Mucosa of rectum (tissue), 2 donors: ENCODE measurements around the gene PCIF1.

ENCODE experiments used
- H3K27ac ChIP-seq, 2 donors: one replicate each; pipeline ENCODE4 v1.7.0; 2013; ENCODE audit warnings: inconsistent platforms in 2 of 2, low read depth in 2 of 2, low read length in 2 of 2
- H3K27me3 ChIP-seq, 2 donors: one replicate each; pipeline ENCODE4 v1.7.0; 2013; ENCODE audit warnings: low read length in 2 of 2; ENCODE audit not compliant: control insufficient read depth in 2 of 2, insufficient read depth in 2 of 2
- H3K36me3 ChIP-seq, 2 donors: one replicate each; pipeline ENCODE4 v1.7.0; 2013; ENCODE audit warnings: low read length in 2 of 2; ENCODE audit not compliant: control insufficient read depth in 2 of 2, insufficient read depth in 2 of 2
- H3K4me1 ChIP-seq, 2 donors: one replicate each; pipeline ENCODE4 v1.7.0; 2013; ENCODE audit warnings: low read length in 2 of 2, mild to moderate bottlenecking in 1 of 2; ENCODE audit not compliant: control insufficient read depth in 2 of 2, insufficient read depth in 2 of 2
- H3K4me3 ChIP-seq, 2 donors: one replicate each; pipeline ENCODE4 v1.7.0; 2013; ENCODE audit warnings: low read length in 2 of 2
- H3K9ac ChIP-seq, 2 donors: one replicate each; pipeline ENCODE4 v1.7.0; 2013; ENCODE audit warnings: low read length in 2 of 2, low read depth in 1 of 2, mild to moderate bottlenecking in 1 of 2
- H3K9me3 ChIP-seq, 2 donors: one replicate each; pipeline ENCODE4 v1.7.0; 2013; ENCODE audit warnings: low read length in 2 of 2; ENCODE audit not compliant: control insufficient read depth in 2 of 2
- donor health status: healthy.
- donor health status: Normal muscosa, but diverticular disease.

PCIF1 gene

DNA sequence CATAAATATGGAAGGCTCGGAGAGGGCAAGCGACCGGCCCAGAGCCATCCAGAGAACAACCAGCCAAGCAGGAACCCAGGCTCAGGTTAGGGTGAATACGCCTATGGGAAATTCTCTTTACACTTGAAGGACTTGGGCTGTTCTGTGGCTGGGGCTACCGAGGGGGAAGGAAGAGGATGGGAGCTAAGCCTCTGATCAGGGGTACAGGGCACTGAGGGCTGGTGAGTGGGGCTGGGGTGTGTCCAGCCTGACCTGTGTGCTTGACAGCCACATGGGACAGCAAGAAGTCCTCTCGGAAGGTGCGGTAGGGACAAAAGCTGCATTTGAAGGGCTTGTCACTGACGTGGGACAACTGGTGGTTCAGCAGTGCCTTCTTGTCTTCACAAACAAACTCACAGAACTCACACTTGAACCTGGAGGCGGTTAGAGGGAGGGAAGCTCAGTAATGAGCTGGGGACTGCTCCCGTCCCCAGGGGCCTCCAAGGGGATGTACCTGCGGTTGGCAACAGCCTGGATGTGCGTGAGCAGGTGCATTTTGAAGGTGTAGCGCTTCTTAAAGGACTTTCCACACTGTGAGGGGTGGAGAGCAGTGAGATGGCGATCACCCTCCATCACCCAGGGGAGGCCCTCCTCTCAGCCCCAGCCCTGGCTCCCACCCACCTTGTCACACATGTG is 25.6 kb downstream of the PCIF1 start:
- Histone ChIP-seq H3K4me1 (no peaks in the 10 kb centered on the region), H3K27me3 (no peaks in the 10 kb centered on the region), H3K9ac (no peak overlapping the region), H3K4me3 (no peak overlapping the region), H3K27ac (no peak overlapping the region), H3K36me3 (peaks cover 59 to 77% of the 10 kb centered on the region in 2 donors), H3K9me3 (no peaks in the 10 kb centered on the region)

DNA sequence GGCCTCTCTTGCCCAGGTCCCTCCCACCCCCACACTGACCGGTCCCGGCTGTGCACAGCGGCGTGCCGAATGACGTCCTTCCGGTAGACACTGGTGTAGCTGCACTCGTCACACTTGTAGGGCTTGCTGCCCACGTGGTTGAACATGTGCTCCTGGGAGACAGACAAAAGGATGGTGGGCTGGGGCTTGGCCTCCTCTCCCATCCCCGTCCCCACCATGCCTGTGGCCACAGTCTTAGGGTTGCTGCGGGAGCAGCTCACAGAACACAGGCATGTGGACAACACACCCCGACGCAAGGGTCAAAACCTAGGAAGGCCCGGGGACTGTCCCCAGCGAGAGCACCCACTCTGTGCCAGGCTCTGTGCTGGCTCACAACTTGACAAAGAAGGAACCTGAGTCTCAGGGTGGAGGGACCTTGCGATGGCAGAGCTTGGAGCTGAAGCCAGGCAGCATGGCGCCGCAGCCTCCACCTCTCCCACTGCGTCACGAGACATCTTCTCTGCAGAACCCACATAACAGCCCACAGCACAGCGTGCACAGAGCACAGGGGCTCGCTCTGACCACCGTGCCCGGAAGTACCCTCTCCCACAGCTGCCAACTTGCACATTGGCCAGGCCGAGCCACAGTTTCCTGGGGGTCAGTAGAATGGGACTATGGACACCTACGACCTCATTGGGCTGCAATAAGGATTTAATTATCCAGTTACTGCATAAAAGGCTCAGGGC is 27.7 kb downstream of the PCIF1 start:
- no peaks in the 10 kb centered on the region for H3K9me3 ChIP-seq
- no peaks in the 10 kb centered on the region for H3K27me3 ChIP-seq
- no peaks in the 10 kb centered on the region for H3K4me1 ChIP-seq
- no peak overlapping the region for H3K9ac ChIP-seq
- H3K4me3 ChIP-seq: no peak overlapping the region
- H3K36me3 ChIP-seq: peaks cover 63 to 81% of the 10 kb centered on the region in 2 donors
- H3K27ac ChIP-seq: no peak overlapping the region

DNA sequence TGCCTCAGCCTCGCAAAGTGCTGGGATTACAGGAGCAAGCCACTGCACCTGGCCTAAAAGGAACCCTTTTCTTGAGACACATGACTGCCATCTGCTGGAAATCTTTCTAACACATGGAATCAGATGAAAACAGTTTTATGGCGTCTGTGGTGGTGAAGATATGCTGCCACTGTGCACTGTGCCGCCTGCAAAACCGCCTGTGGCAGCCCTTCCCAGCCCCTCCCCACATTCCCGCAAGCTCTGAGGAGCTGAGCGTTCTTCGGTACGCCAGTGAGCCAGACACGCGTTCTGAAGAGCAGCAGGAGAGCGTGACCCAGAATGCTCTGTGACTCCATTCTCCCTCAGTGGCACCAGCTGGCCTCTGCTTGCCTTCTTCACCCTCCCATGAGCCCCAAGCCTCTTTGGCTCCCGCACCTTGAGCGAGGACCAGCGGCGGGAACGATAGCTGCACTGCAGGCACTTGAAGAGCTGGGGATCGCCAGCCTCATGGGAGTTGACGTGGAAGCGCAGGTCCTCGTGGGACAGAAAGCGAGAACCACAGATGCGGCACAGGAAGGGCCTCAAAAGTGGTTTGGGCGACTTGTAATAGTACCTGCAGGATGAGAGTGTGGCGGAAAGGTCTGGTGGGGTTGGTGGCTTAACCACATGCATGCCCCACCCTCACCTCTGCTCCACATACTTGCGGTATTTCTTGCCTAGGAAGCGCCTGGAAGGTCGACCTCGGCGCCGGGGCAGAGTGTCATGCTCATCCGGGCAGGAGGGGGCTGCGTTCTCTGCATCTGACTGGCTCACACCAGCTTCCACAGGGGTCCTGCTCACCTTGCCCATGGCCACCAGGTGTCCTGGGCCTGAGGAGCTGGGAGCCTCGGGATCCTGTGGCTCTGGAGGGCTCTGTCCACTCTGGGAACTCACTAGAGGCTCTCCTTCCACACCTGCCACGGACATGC is 28.8 kb downstream of the PCIF1 start:
- H3K9me3 ChIP-seq: no peaks in the 10 kb centered on the region
- no peaks in the 10 kb centered on the region for H3K27me3 ChIP-seq
- H3K9ac ChIP-seq: no peak overlapping the region
- no peak overlapping the region for H3K4me3 ChIP-seq
- no peak overlapping the region for H3K27ac ChIP-seq
- peaks cover 68 to 83% of the 10 kb centered on the region in 2 donors for H3K36me3 ChIP-seq
- H3K4me1 ChIP-seq: no peaks in the 10 kb centered on the region

DNA sequence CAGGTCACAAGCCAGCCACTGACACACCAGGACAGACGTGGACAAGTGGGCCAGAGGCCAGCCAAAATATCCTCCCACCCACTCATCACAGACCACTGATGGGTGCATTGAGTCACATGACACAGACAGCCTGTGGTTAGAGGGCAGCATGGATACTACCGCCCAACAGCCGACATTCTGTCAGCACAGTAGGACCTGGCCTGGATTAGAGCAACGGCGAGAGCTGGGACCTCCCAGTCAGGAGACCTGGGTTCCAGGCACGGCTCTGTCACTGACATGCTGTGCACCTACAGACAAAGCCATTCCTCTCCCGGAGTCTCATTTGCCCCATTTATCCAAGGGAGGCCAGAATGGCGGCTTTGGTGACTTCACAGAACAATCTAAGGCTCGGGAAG is 29.5 kb downstream of the PCIF1 start:
- H3K27me3 ChIP-seq: no peaks in the 10 kb centered on the region
- no peak overlapping the region for H3K4me3 ChIP-seq
- H3K4me1 ChIP-seq: peaks cover 0 to 4% of the 10 kb centered on the region in 2 donors
- no peak overlapping the region for H3K27ac ChIP-seq
- peaks cover 66 to 83% of the 10 kb centered on the region in 2 donors for H3K36me3 ChIP-seq
- H3K9me3 ChIP-seq: no peaks in the 10 kb centered on the region
- no peak overlapping the region for H3K9ac ChIP-seq

DNA sequence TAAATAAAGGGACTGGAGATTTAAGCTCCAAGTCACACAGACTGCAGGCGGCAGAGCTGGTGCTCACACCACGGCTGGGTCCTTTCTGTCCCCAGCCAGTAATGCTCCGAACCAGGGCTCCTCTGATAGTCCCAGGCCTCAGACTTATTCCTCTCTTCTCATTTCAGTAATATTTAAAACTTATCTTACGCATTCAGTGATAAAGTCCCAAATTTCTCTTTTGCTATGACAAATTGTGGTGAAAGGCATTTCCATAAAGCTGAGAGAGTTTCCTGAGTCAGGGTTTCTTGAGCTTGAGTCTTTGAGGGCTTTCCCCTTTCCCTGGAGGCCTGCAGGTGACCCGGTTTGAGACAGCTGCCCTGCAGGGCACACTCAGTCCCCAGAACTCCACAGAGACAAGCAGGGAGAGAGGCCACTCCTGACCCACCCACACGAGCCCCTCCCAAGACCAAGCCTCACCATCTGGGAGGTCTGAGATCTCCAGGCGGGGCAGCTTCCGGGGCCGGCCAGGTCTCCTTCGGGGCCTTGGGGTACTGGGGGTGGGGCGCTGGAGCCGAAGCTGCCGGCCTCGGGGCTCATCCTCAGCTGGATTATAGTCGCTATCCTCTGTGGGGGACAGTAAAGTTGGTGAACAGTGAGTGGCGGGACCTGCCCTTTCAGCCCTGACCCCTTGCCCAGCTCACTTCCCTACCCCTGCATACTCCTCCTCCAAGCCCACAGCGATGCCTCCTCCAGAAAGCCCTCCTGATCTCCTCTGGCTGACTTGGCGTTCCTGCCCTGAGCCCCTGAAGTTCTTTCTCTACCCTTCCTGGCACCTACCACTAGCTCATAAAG is 30.9 kb downstream of the PCIF1 start:
- Histone ChIP-seq H3K36me3 (peaks cover 55 to 74% of the 10 kb centered on the region in 2 donors), H3K27me3 (no peaks in the 10 kb centered on the region), H3K4me1 (peaks cover 6 to 13% of the 10 kb centered on the region in 2 donors), H3K27ac (no peak overlapping the region), H3K4me3 (no peak overlapping the region), H3K9me3 (no peaks in the 10 kb centered on the region), H3K9ac (no peak overlapping the region)

- Histone ChIP-seq H3K36me3 (peaks cover 40 to 53% of the 10 kb centered on the region in 2 donors), H3K27me3 (no peaks in the 10 kb centered on the region), H3K27ac (no peak overlapping the region), H3K4me1 (peaks cover 15 to 22% of the 10 kb centered on the region in 2 donors), H3K9ac (no peak overlapping the region), H3K9me3 (no peaks in the 10 kb centered on the region), H3K4me3 (no peak overlapping the region)
These were observed 33.1 kb downstream of the PCIF1 start for GRCh38 chr20:45967551-45968080.

DNA sequence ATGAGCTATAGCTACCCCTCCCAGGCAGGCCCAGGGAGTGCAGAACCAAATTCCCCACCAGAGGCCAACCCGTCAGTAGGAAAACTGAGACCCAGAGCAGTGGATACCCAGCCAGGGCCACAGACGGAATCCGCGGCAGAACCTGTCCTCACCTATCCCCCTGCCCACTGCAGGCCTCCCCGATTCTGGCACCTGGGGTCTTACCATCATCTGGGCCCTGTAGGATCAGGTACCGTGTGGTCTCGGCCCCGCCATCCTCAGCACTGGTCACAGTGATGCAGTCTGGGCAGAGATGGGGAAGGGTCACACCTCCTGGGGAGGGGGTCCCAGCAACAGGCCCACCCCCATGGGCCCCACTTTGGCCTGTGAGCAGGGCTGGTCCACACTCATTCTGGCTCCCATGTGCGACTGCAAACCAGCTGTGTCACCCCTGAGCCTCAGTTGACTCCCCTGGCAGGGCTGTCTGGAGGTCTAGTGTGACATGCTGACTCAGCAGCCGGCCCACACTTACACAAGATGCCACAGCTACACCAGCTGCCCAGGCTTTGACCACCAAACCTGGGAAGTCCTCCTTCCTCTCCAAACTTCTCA is 33.7 kb downstream of the PCIF1 start:
- no peaks in the 10 kb centered on the region for H3K27me3 ChIP-seq
- H3K9ac ChIP-seq: no peak overlapping the region
- no peaks in the 10 kb centered on the region for H3K9me3 ChIP-seq
- no peak overlapping the region for H3K4me3 ChIP-seq
- H3K4me1 ChIP-seq: peaks cover 18 to 24% of the 10 kb centered on the region in 2 donors
- no peak overlapping the region for H3K27ac ChIP-seq
- peaks cover 39 to 49% of the 10 kb centered on the region in 2 donors for H3K36me3 ChIP-seq

DNA sequence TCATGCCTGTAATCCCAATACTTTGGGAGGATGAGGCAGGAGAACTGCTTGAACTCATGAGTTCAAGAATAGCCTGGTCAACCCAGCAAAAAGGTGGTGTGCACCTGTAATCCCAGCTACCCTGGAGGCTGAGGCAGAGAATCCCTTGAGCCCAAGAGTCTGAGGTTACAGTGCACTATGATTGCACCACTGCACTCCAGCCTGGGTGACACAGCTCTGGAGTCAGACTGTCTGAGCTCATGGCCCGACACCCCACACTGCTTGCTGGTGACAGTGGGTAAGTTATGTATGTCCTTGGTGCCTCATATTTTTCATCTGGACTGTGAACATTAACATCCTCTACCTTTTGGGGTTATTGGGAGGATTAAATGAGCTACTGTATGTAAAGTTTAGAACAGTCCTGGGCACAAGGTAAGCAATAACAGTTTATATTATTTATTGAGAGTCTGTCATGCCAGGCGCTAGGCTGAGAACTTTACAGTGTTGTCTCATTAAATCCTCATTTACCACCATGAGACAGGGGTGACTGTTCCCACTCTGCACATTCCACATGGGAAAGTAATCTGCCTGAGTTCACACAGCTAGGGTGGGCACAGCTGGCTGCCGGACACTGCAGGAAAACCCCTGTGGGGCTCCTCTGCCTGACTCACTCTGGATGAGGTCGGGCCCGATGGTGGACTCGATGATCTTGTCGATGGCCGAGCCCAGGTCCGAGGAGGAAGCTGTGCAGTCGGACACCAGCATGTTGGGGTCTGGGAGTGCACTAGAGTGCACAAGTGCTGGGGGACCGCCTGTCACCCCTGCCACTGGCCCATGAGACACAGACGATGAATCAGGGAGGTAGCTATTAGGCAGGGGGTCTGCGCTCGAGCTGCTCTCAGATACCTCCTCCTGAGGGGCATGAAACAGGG is 34.6 kb downstream of the PCIF1 start:
- Histone ChIP-seq H3K27ac (no peak overlapping the region), H3K36me3 (peaks cover 30 to 41% of the 10 kb centered on the region in 2 donors), H3K27me3 (no peaks in the 10 kb centered on the region), H3K9ac (no peak overlapping the region), H3K9me3 (no peaks in the 10 kb centered on the region), H3K4me1 (peaks cover 18 to 24% of the 10 kb centered on the region in 2 donors), H3K4me3 (no peak overlapping the region)
